ENCODE data around the gene RASGRF2. TPM values are rescaled to one million over a fixed set of nuclear protein-coding genes. Genes with fewer than 3 reads are reported as not detected.

The RASGRF2 gene
- total RNA-seq, 4 donors from 2014 or later: 2.0 to 3.6 (median 2.8) TPM

- intact Hi-C loops (cut with DNase I; ENCODE audit: low total_unique reads) (no loop called here), in situ Hi-C loops (cut with MboI; ENCODE audit: low pct_ligation_motif_present in 1 of 4, low pct_unique_long_range_greater_than_20kb in 1 of 4, low sequenced_read_pairs in 3 of 4) (no loop called here)
- Histone ChIP-seq H3K4me1 (no peaks in the 10 kb centered on the region), H3K36me3 (no peaks in the 10 kb centered on the region), H3K4me3 (no peak overlapping the region), H3K9me3 (no peaks in the 10 kb centered on the region), H3K27ac (no peak overlapping the region), H3K27me3 (no peaks in the 10 kb centered on the region)
- TF ChIP-seq CTCF (IDR thresholded peaks at IDR 0.05) (no peak), POLR2A (IDR thresholded peaks at IDR 0.05) (no peak), POLR2AphosphoS5 (IDR thresholded peaks at IDR 0.05) (no peak), EP300 (IDR thresholded peaks at IDR 0.05; ENCODE audit: low read depth) (no peak)
- 45 to 52% methylated on average over 2 of the region's 2 CpGs for whole genome bisulfite sequencing, 2 donors (ENCODE audit: low coverage in 1 of 2)
- DNase-seq: no peak
Measured at GRCh38 chr5:80985600-80986228, 25.6 kb downstream of the RASGRF2 start.

- no peak for DNase-seq
- intact Hi-C loops (cut with DNase I; ENCODE audit: low total_unique reads) (no loop called here), in situ Hi-C loops (cut with MboI; ENCODE audit: low pct_ligation_motif_present in 1 of 4, low pct_unique_long_range_greater_than_20kb in 1 of 4, low sequenced_read_pairs in 3 of 4) (no loop called here)
- no peaks in the 10 kb centered on the region for H3K4me1 ChIP-seq
- no peaks in the 10 kb centered on the region for H3K36me3 ChIP-seq
- no peak overlapping the region for H3K4me3 ChIP-seq
- no peaks in the 10 kb centered on the region for H3K9me3 ChIP-seq
- 79 to 90% methylated on average over 3 of the region's 3 CpGs for WGBS, 2 donors (ENCODE audit: low coverage in 1 of 2)
- TF ChIP-seq EP300 (IDR thresholded peaks at IDR 0.05; ENCODE audit: low read depth) (no peak), POLR2A (IDR thresholded peaks at IDR 0.05) (no peak), POLR2AphosphoS5 (IDR thresholded peaks at IDR 0.05) (no peak), CTCF (IDR thresholded peaks at IDR 0.05) (no peak)
- no peaks in the 10 kb centered on the region for H3K27me3 ChIP-seq
- H3K27ac ChIP-seq: no peak overlapping the region
Measured at GRCh38 chr5:80986382-80986781, 26.2 kb downstream of the RASGRF2 start.

GRCh38 chr5:80987078-80987766, 27.1 kb downstream of the RASGRF2 start:
- no peaks in the 10 kb centered on the region for H3K4me1 ChIP-seq
- no peak overlapping the region for H3K27ac ChIP-seq
- in situ Hi-C loops (cut with MboI; ENCODE audit: low pct_ligation_motif_present in 1 of 4, low pct_unique_long_range_greater_than_20kb in 1 of 4, low sequenced_read_pairs in 3 of 4): no loop called here
- no peaks in the 10 kb centered on the region for H3K9me3 ChIP-seq
- no peaks in the 10 kb centered on the region for H3K27me3 ChIP-seq
- no peak for TF ChIP-seq CTCF (IDR thresholded peaks at IDR 0.05)
- no peak for TF ChIP-seq EP300 (IDR thresholded peaks at IDR 0.05; ENCODE audit: low read depth)
- TF ChIP-seq POLR2A (IDR thresholded peaks at IDR 0.05): no peak
- TF ChIP-seq POLR2AphosphoS5 (IDR thresholded peaks at IDR 0.05): no peak
- DNase-seq: no peak
- WGBS, 2 donors (ENCODE audit: low coverage in 1 of 2): 75 to 79% methylated on average over 6 to 7 of the region's 7 CpGs
- intact Hi-C loops (cut with DNase I; ENCODE audit: low total_unique reads): no loop called here
- H3K36me3 ChIP-seq: no peaks in the 10 kb centered on the region
- H3K4me3 ChIP-seq: no peak overlapping the region

GRCh38 chr5:80988419-80988935, 28.3 kb downstream of the RASGRF2 start:
- TF ChIP-seq CTCF (IDR thresholded peaks at IDR 0.05) (no peak), EP300 (IDR thresholded peaks at IDR 0.05; ENCODE audit: low read depth) (no peak), POLR2AphosphoS5 (IDR thresholded peaks at IDR 0.05) (no peak), POLR2A (IDR thresholded peaks at IDR 0.05) (no peak)
- no peaks in the 10 kb centered on the region for H3K9me3 ChIP-seq
- no peak overlapping the region for H3K4me3 ChIP-seq
- DNase-seq: no peak
- in situ Hi-C loops (cut with MboI; ENCODE audit: low pct_ligation_motif_present in 1 of 4, low pct_unique_long_range_greater_than_20kb in 1 of 4, low sequenced_read_pairs in 3 of 4): no loop called here
- intact Hi-C loops (cut with DNase I; ENCODE audit: low total_unique reads): no loop called here
- H3K27ac ChIP-seq: no peak overlapping the region
- 79 to 89% methylated on average over 2 of the region's 2 CpGs for WGBS, 2 donors (ENCODE audit: low coverage in 1 of 2)
- H3K27me3 ChIP-seq: no peaks in the 10 kb centered on the region
- no peaks in the 10 kb centered on the region for H3K4me1 ChIP-seq
- no peaks in the 10 kb centered on the region for H3K36me3 ChIP-seq

Measured in transverse colon (tissue), 4 donors.